Calu3 (cell line): Measurements from ENCODE around the gene ELF3. TPM values are rescaled to one million over a fixed set of nuclear protein-coding genes. Genes with fewer than 3 reads are reported as not detected.

ENCODE experiments used
- BruUV-seq: library from RNA; stranded (reverse); fragments of 400-500 nt; replicated peaks from 2 replicates; lab custom pipeline; 2021; lab: Mats Ljungman, UMichigan
- CTCF ChIA-PET: fragments of 300-600 bp; sonication (Branson Sonifier 250); formaldehyde crosslinking; loops from one replicate; lab custom pipeline; 2022; ENCODE audit warnings: antibody characterized with exemption; lab: Charles Lee
- DNase-seq: peaks from one replicate; pipeline ENCODE4 v3.0.0; 2022
- H3K27ac Mint-ChIP-seq: one replicate; pipeline ENCODE4 v1.8.0; 2022; ENCODE audit warnings: mixed read lengths; ENCODE audit not compliant: unreplicated experiment
- H3K27me3 Mint-ChIP-seq: one replicate; pipeline ENCODE4 v1.8.0; 2022; ENCODE audit warnings: mixed read lengths; ENCODE audit not compliant: unreplicated experiment
- H3K36me3 Mint-ChIP-seq: one replicate; pipeline ENCODE4 v1.8.0; 2022; ENCODE audit warnings: mild to moderate bottlenecking, moderate library complexity, mixed read lengths; ENCODE audit not compliant: insufficient read depth, unreplicated experiment
- H3K4me1 Mint-ChIP-seq: one replicate; pipeline ENCODE4 v1.8.0; 2022; ENCODE audit warnings: mild to moderate bottlenecking, low read depth, mixed read lengths; ENCODE audit not compliant: unreplicated experiment
- H3K4me3 Mint-ChIP-seq: one replicate; pipeline ENCODE4 v1.8.0; 2022; ENCODE audit warnings: mild to moderate bottlenecking, low read depth, moderate library complexity, mixed read lengths; ENCODE audit not compliant: unreplicated experiment
- H3K9me3 Mint-ChIP-seq: one replicate; pipeline ENCODE4 v1.8.0; 2022; ENCODE audit warnings: low read depth, mixed read lengths; ENCODE audit not compliant: unreplicated experiment
- intact Hi-C: fragments of 100-400 bp; cut with micrococcal nuclease; formaldehyde crosslinking; loops from one replicate; pipeline ENCODE4 v1.10.0; 2022; ENCODE audit not compliant: unreplicated experiment
- total RNA-seq: library from RNA; stranded (reverse); gene quantifications from 2 replicates; pipeline ENCODE4 v1.2.3, GENCODE V29; 2022
- TF ChIP-seq, protein P1 (sequence below): fragments of 200-600 bp; IDR thresholded peaks from one replicate; pipeline ENCODE4 v1.8.0; 2022; ENCODE audit warnings: antibody characterized with exemption; ENCODE audit not compliant: unreplicated experiment

The ELF3 gene
- total RNA-seq, 1 experiment from 2014 or later: 830 TPM

DNA sequence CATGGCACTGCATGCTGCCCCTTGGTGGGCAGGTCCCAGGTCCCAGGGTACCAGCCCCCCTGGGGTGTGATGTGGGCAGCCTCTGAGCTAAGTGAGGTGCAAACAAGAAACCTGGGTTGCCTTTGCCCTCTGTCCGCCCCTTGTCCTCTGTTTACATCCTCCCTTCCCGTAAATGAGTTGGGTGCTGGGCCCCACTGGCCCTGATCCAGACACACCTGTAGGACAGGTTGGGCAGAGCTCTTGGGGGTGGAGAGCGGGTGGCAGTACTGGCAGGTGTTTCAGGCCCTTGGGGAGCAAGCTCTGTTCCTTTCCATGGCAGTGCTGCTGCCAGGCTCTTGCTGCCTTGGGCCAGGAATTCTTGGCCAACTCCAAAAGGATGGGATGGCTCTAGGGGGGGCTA, 35.8 kb downstream of the ELF3 start:
- peaks cover 83% of the 10 kb centered on the region for H3K4me1 Mint-ChIP-seq
- H3K4me3 Mint-ChIP-seq: peak overlapping the region; percentile 57
- DNase-seq: peak; percentile 98

DNA sequence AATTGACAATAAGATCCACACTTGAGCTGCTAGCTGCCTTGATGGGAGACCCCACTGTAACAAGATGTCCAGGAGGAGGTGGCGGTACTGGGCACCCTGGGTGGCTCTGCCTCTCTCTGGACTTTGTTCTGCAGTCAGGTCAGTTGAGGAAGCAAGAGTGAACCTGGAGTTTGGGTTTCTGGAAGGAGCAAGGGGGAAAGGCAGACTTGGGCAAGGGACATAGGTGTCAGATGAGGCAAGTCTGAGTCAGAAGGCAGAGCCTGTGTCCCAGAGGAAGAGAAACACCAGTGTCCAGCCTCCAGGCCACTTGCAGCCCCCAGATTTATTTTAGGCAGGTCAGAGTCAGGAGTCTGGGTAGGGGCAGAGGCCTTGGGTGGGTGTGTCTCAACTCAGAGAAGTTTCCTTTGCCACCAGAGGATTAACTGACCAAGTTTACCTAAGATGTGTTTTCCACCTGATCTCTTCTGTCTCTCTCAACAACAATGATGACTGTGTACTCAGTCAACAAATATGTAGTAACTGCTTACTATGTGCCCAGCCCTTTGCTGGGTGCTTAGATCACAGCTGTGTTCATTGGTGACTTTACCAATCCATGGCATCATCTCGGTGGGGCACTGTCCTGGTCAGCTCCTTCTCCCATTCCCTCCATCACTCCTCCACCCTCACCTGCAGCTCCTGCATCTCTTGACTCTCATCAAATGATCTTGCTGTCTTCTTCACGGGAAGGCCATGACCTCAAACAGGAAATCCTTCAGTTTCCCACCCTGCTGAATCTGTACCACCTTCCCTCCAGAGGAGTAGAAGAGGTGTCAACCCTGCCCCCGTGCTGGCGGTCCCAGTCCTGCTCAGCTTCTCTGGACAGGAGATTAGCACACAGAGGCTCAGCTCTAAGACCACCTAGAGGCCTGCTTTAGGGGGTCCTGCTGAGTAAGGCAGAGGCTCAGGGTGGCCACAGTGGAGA, 36.6 kb downstream of the ELF3 start:
- peaks cover 30% of the 10 kb centered on the region for H3K36me3 Mint-ChIP-seq
- intact Hi-C loops: loop anchor here (1.0 to 2.0 kb wide), 5 partner anchors 10 to 60 kb away; no protein-coding TSS in a partner anchor
- H3K27ac Mint-ChIP-seq: peak overlapping the region; percentile 99
- peaks cover 75% of the 10 kb centered on the region for H3K4me1 Mint-ChIP-seq
- H3K9me3 Mint-ChIP-seq: peaks cover 4% of the 10 kb centered on the region
- CTCF ChIA-PET: interaction anchor here (0.6 to 2.4 kb wide), 19 partner anchors 10 to 72 kb away, joined by 3 to 28 read pairs (median 5); partner anchors contain the start of gene ELF3
- peak overlapping the region; percentile 57 for H3K4me3 Mint-ChIP-seq
- TF ChIP-seq, protein P1, sequence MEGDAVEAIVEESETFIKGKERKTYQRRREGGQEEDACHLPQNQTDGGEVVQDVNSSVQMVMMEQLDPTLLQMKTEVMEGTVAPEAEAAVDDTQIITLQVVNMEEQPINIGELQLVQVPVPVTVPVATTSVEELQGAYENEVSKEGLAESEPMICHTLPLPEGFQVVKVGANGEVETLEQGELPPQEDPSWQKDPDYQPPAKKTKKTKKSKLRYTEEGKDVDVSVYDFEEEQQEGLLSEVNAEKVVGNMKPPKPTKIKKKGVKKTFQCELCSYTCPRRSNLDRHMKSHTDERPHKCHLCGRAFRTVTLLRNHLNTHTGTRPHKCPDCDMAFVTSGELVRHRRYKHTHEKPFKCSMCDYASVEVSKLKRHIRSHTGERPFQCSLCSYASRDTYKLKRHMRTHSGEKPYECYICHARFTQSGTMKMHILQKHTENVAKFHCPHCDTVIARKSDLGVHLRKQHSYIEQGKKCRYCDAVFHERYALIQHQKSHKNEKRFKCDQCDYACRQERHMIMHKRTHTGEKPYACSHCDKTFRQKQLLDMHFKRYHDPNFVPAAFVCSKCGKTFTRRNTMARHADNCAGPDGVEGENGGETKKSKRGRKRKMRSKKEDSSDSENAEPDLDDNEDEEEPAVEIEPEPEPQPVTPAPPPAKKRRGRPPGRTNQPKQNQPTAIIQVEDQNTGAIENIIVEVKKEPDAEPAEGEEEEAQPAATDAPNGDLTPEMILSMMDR: no peak
- peak; percentile 62 for DNase-seq
- TSS peak; percentile 80 for BruUV-seq
- no peaks in the 10 kb centered on the region for H3K27me3 Mint-ChIP-seq

More for the DNA sequence above, 35.8 kb downstream of the ELF3 start:
- intact Hi-C loops: loop anchor here (1.0 to 2.0 kb wide), 4 partner anchors 28 to 61 kb away; no protein-coding TSS in a partner anchor
- CTCF ChIA-PET: interaction anchor here (0.6 to 2.4 kb wide), 17 partner anchors 11 to 73 kb away, joined by 3 to 28 read pairs (median 6); partner anchors contain the start of gene ELF3
- BruUV-seq: no TSS peak
- Mint-ChIP-seq H3K9me3 (peaks cover 4% of the 10 kb centered on the region), H3K36me3 (peaks cover 30% of the 10 kb centered on the region), H3K27me3 (no peaks in the 10 kb centered on the region), H3K27ac (peak overlapping the region; percentile 99)
- TF ChIP-seq, protein P1: no peak

DNA sequence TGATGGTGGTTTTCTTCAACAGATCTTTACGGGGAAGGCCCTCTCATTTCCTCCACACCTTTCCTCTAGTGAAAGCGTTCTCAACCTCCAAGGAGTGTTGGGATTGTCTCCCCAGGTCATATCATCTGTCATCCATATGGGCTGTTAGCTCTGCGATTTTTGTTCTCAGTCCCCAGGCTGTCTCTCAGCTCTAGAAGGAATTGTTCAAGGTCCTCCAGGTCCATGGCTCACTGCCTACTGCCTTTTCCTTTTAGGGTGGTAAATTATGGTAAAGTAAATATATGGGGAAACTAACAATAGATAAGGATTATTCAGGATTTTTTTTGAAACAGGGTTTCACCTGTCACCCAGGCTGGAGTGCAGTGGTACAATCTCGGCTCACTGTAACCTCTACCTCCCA, 37.6 kb downstream of the ELF3 start:
- Mint-ChIP-seq H3K36me3 (peaks cover 27% of the 10 kb centered on the region), H3K4me3 (no peak overlapping the region), H3K27ac (peak overlapping the region; percentile 99), H3K4me1 (peaks cover 66% of the 10 kb centered on the region), H3K27me3 (no peaks in the 10 kb centered on the region), H3K9me3 (peaks cover 4% of the 10 kb centered on the region)
- TF ChIP-seq, protein P1: no peak
- no TSS peak for BruUV-seq
- intact Hi-C loops: loop anchor here (1.0 to 2.0 kb wide), 4 partner anchors 9 to 59 kb away; no protein-coding TSS in a partner anchor
- CTCF ChIA-PET: interaction anchor here (0.7 to 2.4 kb wide), 6 partner anchors 9 to 58 kb away, joined by 3 to 28 read pairs (median 10); no protein-coding TSS in a partner anchor
- no peak for DNase-seq

DNA sequence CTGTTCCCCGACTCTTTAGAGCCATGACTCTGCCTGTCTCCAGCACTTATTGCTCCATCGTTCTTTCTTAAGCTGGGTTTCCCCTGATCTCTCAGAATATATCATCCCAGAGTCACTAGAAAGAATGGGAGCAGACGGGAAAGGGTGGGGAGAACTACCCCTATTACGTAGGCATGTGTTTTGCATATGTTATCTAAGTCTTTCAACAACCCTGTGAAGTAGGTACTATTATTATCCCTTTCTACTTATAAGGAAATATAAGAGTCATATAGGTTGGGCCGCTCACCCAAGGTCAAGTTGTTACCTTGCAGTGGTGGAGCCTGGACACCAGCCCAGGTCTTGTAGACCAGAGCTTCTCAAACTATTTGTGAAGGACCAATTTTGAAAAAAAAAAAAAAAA, 38.7 kb downstream of the ELF3 start:
- CTCF ChIA-PET: interaction anchor here (0.8 to 1.0 kb wide), 3 partner anchors 9 to 39 kb away, joined by 3 to 4 read pairs (median 3); partner anchors contain the start of gene ELF3
- DNase-seq: no peak
- intact Hi-C loops: no loop called here
- Mint-ChIP-seq H3K27ac (peak overlapping the region; percentile 99), H3K27me3 (no peaks in the 10 kb centered on the region), H3K4me3 (no peak overlapping the region), H3K4me1 (peaks cover 58% of the 10 kb centered on the region), H3K36me3 (peaks cover 21% of the 10 kb centered on the region), H3K9me3 (peaks cover 4% of the 10 kb centered on the region)
- BruUV-seq: no TSS peak
- TF ChIP-seq, protein P1: no peak
